CD4-positive, alpha-beta T cell treated with Interleukin-17A for 1 hour (primary cell): ENCODE results near the gene HSPA1L.
"Not testable (repeated sequence)": the region's sequence is repeated elsewhere in the genome, so short reads cannot be mapped to it uniquely, and the experiment has no call there.

Experiments used
- DNase-seq: peaks from one replicate; pipeline ENCODE4 v3.0.0-alpha.2; 2020

HSPA1L gene

GRCh38 chr6:31815025-31815838 is at the start of gene HSPA1L, which contains the start of gene HSPA1A:
Gene HSPA1L (minus strand): TSS chr6:31815283. CDS start chr6:31811972, 3,311 bp downstream.
Gene HSPA1A (plus strand): TSS chr6:31815543. CDS start chr6:31815757, 214 bp downstream.
- DNase-seq: peak; percentile 87

DNA sequence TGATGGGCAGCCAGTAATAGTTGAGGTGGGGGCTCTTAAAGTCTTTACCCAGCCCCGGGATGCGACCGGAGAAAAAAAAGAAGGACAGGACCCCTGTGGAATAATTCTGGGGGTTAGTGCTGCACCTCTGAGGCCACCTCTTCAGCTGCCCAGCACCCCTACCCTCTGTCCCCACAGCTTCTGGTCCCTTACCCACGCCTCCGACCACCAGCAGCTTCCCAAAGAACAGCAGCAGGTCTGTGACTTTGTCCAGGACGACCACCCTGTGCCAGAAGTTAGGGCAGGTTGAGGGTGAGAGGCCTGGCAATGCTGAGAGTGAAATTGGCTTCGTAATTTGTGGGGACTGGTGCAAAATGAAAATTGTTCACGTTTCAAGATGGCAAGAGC is 49.7 kb upstream of the HSPA1L start:
- no peak for DNase-seq

- DNase-seq: not testable (repeated sequence)
Measured at GRCh38 chr6:31864123-31864562, 49.1 kb upstream of the HSPA1L start.

DNA sequence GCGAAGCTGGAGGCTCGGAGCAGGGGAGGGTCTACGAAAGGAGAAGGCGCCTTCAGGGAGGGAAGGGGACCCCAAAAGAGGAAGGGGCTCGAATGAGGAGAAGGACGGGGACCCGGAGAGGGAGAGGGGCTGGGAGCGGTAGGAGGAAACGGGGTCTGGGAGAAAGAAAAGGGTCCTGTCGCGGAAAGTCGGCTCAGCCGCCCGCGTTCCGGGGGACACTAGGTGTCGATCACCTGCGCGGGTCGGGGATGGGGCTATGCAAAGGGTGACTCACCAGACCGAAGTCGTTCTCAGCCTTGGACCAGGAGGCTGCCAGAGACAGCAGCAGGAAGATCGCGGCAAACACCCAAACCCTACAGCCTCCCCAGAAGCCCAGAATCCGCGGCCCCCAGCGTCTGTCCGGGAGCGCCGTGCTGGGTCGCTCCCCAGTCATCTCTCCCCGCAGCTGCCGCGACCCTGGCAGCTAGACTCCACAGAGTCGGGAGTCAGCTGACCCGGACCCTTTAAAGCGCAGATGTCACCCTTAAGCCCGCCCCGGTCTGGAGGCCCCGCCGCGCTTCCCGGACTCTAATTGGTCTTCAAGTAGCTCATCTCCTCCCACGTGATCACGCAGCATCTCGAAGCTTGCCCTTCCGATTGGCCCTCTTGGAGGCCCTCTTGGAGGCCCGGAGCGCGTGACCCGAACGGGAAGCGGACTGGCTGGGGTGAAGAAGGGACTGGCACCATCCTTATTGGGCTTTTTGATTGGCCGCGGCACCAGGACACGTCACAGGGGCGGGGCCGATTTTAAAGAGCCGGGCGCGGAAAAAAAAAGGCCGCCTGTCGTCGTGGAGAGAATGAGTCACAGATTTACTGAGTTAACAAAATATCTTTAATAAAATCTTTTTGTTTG is 47.5 kb upstream of the HSPA1L start, which contains the start of gene NEU1:
Gene NEU1 (minus strand): TSS at position 478 of the 892 bp plus-strand sequence. CDS start 45 bp downstream, at position 433.
- peak; percentile 100 for DNase-seq

GRCh38 chr6:31861919-31862343 is 46.8 kb upstream of the HSPA1L start:
- DNase-seq: no peak

DNA sequence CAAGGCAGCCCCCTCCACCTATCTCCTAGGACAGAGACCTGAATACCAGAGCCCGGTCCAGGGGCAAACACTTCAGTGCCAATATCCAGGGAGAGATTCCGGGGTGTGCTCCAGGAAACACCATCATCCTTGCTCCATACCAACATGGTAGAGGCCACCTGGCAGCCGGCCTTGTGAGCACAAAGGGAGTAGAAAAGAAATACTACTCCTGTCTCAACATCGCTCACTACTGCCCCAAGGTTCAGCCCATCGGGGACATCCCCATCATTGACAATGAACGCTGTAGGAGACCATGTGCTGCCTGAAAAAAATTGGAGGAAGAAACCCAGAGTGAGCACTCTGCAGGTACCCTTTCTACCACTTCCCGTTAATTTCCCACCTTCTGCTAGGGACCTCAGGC is 46.1 kb upstream of the HSPA1L start:
- no peak for DNase-seq

- DNase-seq: no peak
Measured at GRCh38 chr6:31860349-31860748, 45.3 kb upstream of the HSPA1L start.

GRCh38 chr6:31859923-31860322 is 44.8 kb upstream of the HSPA1L start:
- no peak for DNase-seq

DNA sequence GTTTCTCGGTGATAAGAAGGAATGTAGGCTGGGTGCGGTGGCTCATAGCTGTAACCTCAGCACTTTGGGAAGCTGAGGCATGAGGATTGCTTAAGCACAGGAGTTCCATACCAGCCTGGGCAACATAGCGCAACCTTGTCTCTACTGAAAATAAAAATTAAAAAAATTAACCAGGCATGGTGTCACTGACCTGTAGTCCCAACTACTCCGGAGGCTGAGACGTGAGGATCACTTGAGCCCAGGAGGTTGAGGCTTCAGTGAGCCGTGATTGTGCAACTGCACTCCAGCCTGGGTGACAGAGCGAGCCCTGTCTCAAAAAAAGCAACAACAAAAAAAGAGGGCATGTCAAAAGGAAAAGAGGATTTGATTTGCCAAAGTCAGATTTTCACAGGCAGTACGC is 43.6 kb upstream of the HSPA1L start:
- DNase-seq: no peak

GRCh38 chr6:31857774-31858173 is 42.7 kb upstream of the HSPA1L start:
- not testable (repeated sequence) for DNase-seq

DNA sequence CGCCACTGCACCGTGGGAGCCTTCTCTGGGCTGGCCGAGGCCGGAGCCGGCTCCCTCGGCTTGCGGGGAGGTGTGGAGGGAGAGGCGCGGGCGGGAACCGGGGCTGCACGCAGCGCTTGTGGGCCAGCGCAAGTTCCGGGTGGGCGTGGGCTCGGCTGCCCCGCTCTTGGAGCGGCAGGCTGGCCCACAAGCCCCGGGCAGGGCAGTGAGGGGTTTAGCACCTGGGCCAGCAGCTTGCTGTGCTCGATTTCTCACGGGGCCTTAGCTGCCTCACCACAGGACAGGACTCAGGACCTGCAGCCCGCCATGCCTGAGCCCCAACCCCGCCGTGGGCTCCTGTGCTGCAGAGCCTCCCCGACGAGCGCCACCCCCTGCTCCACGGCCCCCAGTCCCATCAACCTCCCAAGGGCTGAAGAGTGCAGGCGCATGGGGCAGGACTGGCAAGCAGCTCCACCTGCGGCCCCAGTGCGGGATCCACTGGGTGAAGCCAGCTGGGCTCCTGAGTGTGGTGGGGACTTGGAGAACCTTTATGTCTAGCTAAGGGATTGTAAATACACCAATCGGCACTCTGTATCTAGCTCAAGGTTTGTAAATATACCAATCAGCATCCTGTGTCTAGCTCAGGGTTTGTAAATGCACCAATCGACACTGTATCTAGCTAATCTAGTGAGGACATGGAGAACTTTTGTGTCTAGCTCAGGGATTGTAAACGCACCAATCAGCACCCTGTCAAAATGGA is 37.1 kb upstream of the HSPA1L start:
- peak; percentile 25 for DNase-seq

DNA sequence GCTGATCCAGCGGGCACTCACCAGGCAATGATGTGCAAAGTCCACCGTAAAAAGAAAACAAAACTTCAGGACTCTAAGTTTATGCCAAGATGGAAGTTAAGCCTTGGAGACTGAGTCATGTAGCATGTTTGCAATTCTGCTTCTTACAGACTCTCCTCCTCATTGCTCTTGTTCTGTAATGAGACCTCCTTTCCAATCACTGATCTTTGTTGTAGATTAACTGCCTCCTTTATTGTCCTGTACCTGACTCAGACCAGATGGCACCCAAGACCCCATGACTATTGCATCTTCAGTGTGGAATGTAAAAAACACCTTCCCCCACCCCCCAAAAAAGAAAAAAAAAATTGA is 36.4 kb upstream of the HSPA1L start:
- no peak for DNase-seq

DNA sequence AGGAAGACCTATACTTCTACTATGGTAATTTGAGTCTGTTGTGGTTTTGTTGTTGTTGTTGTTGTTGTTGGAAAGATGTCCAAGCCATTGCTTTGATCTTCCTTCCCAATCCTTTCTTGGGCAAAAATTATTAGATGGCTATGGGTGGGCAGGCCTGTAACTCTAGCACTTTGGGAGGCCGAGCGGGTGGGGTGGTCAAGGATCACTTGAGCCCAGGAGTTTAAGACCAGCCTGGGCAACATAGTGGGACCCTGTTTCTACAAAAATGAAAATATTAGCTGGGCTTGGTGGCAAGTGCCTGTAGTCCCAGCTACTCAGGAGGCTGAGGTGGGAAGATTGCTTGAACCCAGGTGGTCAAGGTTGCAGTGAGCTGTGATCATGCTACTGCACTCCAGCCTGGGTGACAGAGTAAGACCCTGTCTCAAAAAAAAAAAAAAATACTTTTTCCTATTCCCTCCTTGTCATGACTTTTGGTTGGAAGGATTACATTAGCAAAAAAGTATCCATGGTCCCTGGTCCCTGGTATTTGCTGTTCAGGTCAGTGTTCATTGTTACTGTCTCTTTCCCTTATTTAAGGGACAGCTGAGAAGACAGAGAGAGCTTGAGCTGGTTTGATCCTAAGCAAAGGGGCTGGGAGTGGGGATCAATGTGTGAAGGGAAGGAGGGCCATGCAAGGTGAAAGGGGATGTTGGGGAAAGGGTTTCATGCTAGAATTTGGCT is 35.8 kb upstream of the HSPA1L start:
- DNase-seq: no peak

DNA sequence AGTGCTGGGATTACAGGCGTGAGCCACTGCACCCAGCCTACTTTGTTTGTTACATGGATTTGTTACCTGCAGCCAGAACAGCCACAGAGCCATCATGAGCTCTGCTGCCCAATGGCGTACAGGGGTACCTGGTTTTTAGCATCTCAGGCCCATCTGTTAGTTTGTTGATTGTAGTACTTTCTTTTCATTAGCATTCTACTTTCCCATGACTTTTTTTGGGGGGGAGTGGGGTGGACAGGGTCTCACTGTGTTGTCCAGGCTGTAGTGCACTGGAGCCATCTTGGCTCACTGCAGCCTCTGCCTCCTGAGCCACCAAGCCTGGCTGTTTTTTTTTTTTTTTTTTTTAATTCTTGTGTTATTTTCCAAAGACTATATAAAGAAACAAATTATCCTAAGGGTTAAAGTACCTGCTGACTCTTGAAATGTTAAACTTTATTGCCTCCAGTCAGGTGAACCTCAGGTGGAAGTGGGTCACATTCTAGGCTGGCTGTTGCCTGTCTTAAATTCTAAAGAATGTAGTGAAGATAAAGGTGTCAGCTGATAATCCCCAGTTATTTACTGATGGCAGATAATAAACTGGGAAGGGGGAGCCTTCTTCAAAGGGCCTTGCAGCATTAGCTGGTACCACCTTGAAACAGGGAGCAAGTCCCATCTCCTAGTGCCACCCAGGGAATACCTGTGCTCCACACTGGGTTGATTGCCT is 32.3 kb upstream of the HSPA1L start:
- no peak for DNase-seq

- DNase-seq: no peak
Measured at GRCh38 chr6:31844507-31844906, 29.4 kb upstream of the HSPA1L start.

- no peak for DNase-seq
Measured at GRCh38 chr6:31842053-31842452, 27.0 kb upstream of the HSPA1L start.

DNA sequence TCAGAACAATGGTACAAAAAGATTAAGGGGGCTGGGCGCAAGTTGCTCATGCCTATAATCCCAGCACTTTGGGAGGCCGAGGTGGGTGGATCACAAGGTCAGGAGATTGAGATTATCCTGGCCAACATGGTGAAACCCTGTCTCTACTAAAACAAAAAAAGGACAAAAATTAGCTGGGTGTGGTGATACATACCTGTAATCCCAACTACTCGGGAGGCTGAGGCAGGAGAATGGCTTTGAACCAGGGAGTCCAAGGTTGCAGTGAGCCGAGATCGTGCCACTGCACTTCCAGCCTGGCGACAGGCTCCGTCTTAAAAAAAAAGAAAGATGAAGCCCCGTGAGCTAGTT is 24.7 kb upstream of the HSPA1L start:
- not testable (repeated sequence) for DNase-seq

- DNase-seq: no peak
Measured at GRCh38 chr6:31838968-31839367, 23.9 kb upstream of the HSPA1L start.

DNA sequence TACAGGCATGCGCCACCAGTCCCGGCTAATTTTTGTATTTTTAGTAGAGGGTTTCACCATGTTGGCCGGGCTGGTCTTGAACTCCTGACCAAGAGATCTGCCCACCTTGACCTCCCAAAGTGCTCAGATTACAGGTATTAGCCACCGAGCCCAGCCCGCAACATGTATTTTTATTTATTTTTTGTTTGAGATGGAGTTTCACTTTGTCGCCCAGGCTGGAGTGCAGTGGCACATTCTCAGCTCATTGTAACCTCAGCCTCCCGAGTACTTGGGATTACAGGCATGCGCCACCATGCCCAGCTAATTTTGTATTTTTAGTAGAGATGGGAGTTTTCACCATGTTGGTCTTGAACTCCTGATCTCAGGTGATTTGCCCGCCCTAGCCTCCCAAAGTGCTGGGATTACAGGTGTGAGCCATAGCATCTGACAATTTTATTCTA is 23.1 kb upstream of the HSPA1L start:
- not testable (repeated sequence) for DNase-seq

GRCh38 chr6:31837369-31838113 is 22.5 kb upstream of the HSPA1L start:
- DNase-seq: no peak
